TTC549 (cell line): ENCODE results near the gene LAMP2.

Source experiments
- FAIRE-seq: peaks from 2 replicates; lab custom pipeline; 2012; peaks lifted over from hg19 to GRCh38; lab: Jason Lieb, UNC

LAMP2 gene

GRCh38 chrX:120456973-120457372 is 12.1 kb downstream of the LAMP2 start:
- FAIRE-seq, result no peak

- FAIRE-seq, result no peak
Observed at GRCh38 chrX:120453985-120454384, 15.1 kb downstream of the LAMP2 start.

- FAIRE-seq, result no peak
Observed at GRCh38 chrX:120452131-120452530, 17.0 kb downstream of the LAMP2 start.

- FAIRE-seq, result no peak
Observed at GRCh38 chrX:120450163-120450562, 18.9 kb downstream of the LAMP2 start.

- FAIRE-seq, result no peak
Observed at GRCh38 chrX:120446498-120446897, 22.6 kb downstream of the LAMP2 start.

GRCh38 chrX:120439921-120440320 is 29.2 kb downstream of the LAMP2 start:
- no peak for FAIRE-seq

GRCh38 chrX:120429776-120430540 is 39.1 kb downstream of the LAMP2 start:
- FAIRE-seq, result no peak

GRCh38 chrX:120428309-120428708 is 40.8 kb downstream of the LAMP2 start:
- FAIRE-seq, result no peak

- no peak for FAIRE-seq
Observed at GRCh38 chrX:120426599-120426998, 42.5 kb downstream of the LAMP2 start.

GRCh38 chrX:120419463-120419862 is 49.6 kb downstream of the LAMP2 start:
- no peak for FAIRE-seq

- FAIRE-seq, result no peak
Observed at GRCh38 chrX:120408168-120408567, 60.9 kb downstream of the LAMP2 start.

- no peak for FAIRE-seq
Observed at GRCh38 chrX:120406638-120407037, 62.5 kb downstream of the LAMP2 start.

- FAIRE-seq, result no peak
Observed at GRCh38 chrX:120402369-120402768, 66.7 kb downstream of the LAMP2 start.

GRCh38 chrX:120401301-120401700 is 67.8 kb downstream of the LAMP2 start:
- no peak for FAIRE-seq

- no peak for FAIRE-seq
Observed at GRCh38 chrX:120380699-120381098, 88.4 kb downstream of the LAMP2 start.

- FAIRE-seq, result no peak
Observed at GRCh38 chrX:120379937-120380681, 89.0 kb downstream of the LAMP2 start.

- no peak for FAIRE-seq
Observed at GRCh38 chrX:120378570-120378969, 90.5 kb downstream of the LAMP2 start.
